ENCODE data around the gene IQCB1. TPM values are rescaled to one million over a fixed set of nuclear protein-coding genes. Genes with fewer than 3 reads are reported as not detected.
A peak's percentile ranks its signal among the peaks of the same experiment; 100 is the strongest.
"Not testable (repeated sequence)": the region's sequence is repeated elsewhere in the genome, so short reads cannot be mapped to it uniquely, and the experiment has no call there.

The IQCB1 gene
- total RNA-seq, 1 donor from 2014 or later, result 6.2 TPM

DNA sequence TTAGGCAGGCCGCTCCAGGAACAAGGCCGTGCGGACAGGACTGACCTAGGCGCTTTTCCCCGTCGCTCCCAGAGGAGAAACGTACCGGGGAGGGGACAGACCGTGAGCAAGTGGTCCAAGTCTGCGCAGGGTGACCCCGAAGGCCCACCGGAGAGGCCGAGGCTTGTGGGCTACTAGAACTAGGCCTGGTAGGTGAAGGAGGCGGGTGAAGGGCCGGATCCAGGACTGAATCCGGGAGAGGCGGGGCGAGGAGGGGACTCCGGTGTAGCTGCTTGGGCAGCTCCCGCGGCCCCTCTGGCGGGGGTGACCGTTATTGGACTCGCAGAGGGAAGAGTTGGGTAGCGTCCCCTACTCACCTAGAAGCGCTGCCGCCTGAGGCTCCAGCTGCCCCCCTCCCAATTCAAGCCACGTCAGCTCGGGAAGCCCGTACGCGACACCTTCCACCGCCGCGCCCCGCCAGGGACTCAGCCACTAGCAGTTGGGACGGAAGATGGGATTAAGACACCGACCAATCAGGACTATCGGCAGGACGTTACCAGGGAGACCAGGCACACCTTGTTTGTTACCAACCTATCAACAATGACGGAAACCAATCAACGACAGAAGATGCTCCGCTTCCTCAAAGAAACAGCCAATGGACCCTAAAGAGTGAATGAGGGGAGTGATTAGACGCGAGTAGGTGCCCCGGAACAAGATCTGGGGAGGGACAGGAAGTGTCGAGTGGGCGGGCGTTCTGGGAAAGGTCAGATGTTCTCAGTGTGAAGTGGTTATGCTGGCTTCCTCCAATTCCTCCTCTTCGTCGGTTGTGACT lies 85.4 kb downstream of the IQCB1 start, which contains the start of gene GOLGB1:
GOLGB1 (minus strand) TSS at position 466 of the 811 bp plus-strand sequence. CDS start 18,770 bp downstream, outside the sequence.
- peak; percentile 99 to 100 for DNase-seq (ENCODE audit: low read depth in 2 of 2)

DNA sequence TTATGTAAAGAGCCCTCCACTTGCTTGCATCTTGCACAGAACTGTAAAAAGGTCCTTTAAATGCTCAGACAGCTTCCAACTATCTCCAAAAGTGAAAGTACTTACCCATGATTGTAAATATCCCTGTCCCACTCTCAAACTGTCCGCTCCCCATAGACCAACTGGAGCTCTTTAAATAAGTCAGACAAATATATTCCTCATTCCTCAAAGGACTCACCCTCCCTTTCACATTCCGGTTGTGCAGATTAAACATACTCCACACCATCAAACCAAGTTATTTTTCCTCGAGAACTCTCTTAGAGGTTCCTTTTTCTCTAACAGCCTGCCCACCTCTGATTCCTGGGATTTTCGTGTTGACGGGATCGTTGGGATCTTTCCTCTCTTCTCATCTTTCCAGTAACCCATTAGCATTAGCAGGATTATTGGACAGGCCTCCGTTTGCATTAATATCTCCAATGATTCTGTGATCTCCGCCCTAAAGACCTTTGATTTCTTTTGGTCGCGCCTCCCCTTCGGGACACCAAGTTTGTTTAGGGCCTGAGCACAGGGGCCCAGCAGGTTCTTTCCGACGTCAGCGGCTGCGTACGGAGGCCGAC lies 86.1 kb downstream of the IQCB1 start:
- DNase-seq (ENCODE audit: low read depth in 2 of 2), result peak; percentile 73 to 79

DNA sequence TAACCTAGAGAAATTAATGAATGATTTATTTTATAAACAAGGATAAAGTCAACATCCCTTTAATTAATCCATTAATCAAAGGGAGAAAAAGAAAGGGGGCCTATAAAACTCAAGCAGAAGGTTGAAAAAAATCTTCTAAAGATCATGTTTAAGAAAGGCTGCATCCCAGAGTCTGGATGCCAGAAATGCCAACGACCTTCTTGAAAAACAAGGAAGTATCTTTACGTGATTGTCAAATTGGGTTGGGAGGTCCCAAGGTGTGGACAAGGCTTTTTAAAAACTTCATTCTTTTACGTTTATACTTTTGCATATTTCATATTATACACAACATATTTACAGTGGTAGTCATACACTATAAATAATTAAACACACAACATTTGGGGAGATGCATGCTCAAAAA lies 86.9 kb downstream of the IQCB1 start:
- DNase-seq (ENCODE audit: low read depth in 2 of 2), result no peak

DNA sequence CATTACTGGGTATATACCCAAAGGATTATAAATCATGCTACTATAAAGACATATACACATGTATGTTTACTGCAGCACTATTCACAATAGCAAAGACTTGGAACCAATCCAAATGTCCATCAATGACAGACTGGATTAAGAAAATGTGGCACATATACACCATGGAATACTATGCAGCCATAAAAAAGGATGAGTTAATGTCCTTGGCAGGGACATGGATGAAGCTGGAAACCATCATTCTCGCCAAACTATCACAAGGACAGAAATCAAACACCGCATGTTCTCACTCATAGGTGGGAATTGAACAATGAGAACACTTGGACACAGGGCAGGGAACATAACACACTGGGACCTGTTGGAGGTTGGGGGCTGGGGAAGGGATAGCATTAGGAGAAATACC lies 91.8 kb downstream of the IQCB1 start:
- DNase-seq (ENCODE audit: low read depth in 2 of 2), result not testable (repeated sequence)

DNA sequence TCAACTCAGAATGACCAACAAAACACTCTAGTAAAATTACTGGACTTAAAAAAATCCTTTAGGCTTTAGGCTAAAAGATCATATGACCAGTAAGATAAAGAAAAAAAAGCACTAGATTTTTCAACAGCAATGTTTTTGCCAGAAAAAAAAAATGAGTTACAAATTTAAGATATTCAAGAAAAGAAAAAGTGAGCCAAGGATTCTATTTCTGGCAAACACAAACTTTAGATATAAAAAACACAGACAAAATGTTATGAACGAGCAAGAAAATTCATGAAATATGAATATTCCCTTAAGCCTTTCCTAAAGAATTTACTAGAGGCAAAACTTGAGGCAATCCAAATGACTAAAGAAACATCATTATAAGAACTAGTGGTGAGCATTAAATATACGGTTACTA lies 94.0 kb downstream of the IQCB1 start:
- no peak for DNase-seq (ENCODE audit: low read depth in 2 of 2)

DNA sequence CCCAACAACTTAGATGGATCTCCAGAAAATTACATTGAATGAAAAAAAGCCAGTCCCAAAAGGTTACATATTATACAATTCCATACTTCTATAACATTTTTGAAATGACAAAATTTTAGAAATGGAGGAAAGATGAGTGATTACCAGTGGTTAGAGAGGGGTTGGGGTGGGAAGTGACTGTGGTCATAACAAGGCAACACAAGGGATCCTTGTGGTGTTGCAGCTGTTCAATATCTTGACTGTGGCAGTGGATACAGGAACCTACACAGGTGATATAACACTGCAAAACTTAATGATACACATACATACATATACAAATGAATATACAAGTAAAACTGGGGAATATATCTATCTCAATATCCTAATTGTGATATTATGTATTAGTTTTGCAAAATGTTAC lies 95.0 kb downstream of the IQCB1 start:
- DNase-seq (ENCODE audit: low read depth in 2 of 2), result no peak

DNA sequence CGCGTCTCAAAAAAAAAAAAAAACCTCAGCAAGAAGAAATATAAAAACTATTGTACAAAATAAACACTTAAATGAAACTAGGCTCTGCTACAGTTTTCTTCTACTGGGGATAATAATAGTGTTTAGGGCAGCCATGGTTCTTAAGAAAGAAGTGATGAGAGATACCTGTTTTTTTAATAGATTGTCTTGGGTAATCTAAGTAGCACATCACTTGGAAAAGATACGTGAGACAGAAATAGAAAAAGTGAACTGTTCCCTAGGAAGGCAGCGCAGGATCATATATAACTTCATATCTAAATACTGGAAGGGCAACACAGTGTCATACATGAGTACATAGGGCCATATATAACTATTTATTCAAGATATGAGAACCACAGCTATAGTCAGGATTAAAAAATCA lies 97.2 kb downstream of the IQCB1 start:
- DNase-seq (ENCODE audit: low read depth in 2 of 2), result no peak

DNA sequence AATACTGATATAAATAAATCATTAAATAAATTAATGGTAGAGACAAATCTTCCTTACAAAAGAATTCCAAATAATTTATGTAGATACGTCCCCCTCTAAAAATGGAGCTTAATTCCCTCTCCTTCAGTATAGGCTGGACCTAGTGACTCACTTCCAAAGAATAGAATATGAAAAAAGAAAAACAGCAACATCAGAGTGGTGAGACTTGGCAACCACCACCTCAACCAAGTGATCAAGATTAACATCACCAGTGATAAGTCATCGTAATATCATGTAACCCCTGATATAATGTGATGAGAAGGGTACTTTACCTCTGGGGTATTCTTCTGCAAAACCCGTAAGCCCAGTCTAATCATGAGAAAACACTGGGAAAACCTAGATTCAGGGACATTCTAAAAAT lies 98.7 kb downstream of the IQCB1 start:
- peak in 1 of 2 donors; percentile 21 for DNase-seq (ENCODE audit: low read depth in 2 of 2)

DNA sequence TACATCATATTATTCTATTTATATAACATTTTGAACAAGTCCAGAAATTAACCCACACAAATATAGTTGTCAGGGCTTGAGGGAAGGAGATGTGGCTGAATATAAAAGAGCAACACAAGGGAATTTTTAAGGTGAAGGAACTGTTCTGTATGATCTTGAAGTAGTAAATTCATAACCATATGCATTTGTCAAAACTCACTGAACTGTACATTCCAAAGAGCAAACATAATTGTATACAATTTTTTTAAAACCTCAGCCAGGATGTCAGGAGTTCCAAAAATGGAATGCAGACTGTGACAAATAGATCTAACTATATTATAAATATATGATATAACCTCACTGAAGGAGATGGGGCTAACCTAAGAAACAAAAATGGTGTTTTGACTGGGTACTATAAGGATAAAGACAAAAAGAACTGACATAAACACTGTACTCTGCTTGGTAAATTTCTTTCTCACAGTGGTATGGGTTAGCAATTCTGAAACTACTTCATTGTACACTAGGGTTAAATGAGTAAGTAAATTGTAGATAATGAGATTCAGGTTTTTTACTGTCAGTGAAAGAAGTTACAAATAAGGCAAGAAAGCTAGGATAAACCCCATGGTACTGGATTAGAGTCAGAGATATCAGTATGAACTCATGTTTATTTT lies 99.7 kb downstream of the IQCB1 start:
- DNase-seq (ENCODE audit: low read depth in 2 of 2), result peak in 1 of 2 donors; percentile 24

DNA sequence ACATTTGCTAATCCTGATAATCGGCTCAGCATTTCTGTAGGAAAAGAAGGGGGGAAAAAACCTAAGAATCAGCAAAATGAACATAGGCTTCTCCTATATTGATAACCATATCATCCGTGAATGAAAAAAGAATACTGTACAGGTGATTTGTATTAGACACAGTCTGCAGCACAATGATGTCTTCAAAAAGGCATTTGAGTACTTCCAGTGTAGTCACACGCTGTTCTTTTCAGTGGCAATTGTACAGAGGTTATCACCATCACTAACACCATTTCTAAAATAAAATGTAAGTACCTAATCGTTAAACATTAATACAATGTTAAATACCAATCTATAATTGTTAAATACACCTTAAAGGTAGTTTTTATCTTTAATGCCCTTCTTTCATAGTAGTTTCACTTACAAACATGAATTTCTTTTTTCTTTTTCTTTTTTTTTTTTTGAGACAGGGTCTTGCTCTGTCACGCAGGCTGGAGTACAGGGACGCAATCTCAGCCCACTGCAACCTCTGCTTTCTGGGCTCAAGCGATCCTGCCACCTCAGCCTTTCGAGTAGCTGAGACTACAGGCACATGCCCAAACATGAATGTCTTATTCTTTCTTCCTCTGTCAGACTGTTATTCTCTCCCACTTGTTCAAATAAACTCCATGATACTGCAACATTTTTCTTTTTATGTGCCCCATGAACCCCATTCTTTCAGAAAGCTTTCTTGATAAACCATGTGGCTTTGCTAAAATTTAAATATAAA lies 103.7 kb downstream of the IQCB1 start:
- no peak for DNase-seq (ENCODE audit: low read depth in 2 of 2)

DNA sequence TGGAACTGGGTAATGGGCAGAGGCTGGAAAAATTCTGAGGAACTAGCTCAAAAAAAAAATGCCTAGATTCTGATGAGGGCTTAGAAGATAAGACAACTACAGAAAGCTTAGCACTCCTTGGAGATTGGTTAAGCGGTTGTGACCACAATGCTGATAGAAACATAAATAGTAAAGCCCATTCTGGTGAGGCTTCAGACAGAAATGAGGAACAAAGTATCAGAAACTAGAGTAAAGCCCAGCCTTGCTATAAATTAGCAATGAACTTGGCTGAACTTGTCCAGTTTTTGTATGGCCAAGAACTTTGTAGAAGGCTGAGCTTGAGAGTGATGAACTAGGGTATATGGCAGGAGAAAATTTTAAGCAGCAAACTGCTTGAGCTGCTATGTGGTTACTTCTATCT lies 110.7 kb downstream of the IQCB1 start:
- no peak for DNase-seq (ENCODE audit: low read depth in 2 of 2)

DNA sequence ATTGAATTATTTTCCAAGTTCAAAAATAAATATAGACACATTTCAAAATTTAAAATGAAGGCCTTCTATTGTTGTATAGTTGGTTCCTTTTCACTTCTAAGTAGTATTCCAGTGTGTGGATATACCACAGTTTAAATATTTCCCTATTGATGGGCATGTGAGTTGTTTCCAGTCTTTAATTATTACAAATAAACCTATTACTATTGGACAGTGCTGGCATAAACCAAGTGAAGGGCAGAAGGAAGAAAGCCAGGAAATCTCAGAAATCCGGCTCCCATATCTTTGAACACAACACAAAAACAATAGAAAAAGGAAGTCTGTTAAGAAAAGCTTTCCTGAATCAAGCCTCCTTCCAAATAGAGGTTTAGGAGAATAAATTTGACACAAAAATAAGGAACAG lies 111.4 kb downstream of the IQCB1 start:
- peak in 1 of 2 donors; percentile 37 for DNase-seq (ENCODE audit: low read depth in 2 of 2)

DNA sequence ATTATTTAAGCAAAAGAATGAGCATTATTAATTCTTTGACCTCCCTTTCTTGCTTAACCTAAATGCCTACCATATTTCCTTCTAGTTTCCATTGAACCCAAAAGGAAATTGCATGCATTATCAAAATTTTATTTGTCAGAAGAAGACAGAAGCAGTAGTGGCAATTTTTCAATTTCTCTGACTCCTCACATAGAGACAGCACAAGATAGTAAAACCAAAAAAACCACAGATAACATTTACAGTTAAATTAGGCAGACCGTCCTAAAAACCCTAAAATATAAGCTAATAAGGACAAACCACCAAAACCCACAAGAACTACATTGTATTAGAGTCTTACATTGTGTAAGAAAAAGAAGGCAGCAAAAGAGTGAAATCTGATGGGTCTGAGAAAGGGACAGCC lies 112.4 kb downstream of the IQCB1 start:
- no peak for DNase-seq (ENCODE audit: low read depth in 2 of 2)

DNA sequence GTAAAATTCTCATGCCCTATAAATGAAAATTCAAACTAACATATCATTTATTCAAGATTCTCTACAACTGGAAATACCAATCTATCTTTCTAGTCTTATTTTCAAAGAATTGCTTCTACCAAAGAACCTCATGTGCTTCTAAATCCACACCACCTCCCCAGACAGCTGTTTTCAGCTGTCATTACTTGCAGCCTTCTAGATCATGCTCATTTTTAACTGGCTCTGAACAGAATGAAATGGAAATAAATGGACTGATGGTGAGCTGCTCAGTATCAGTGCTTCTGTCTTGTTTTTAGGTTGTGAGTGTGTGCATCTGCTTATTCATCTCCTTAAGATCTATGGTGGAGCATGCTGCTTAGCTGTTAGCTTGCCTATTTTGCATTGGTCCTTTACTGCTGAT lies 114.7 kb downstream of the IQCB1 start:
- DNase-seq (ENCODE audit: low read depth in 2 of 2), result no peak

Other genes starting within 250 kb of the IQCB1 start
- gene FBXO40, start 241.7 kb downstream of the IQCB1 start, total RNA-seq, result under 0.01 TPM in 1 of 2 replicates, not detected in the other
- gene HCLS1, start 174.2 kb downstream of the IQCB1 start, total RNA-seq, result 9.7 and 24.0 TPM in 2 replicates
- gene GOLGB1, start 85.3 kb downstream of the IQCB1 start, total RNA-seq, result 29.9 and 35.3 TPM in 2 replicates
- gene EAF2, start 149 bp upstream of the IQCB1 start, total RNA-seq, result 0.40 and 0.44 TPM in 2 replicates
- under 0.01 and 0.20 TPM in 2 replicates for gene SLC15A2, start 59.3 kb upstream of the IQCB1 start, total RNA-seq
- not detected in 2 replicates for gene ILDR1, start 187.2 kb upstream of the IQCB1 start, total RNA-seq
- gene CD86, start 220.3 kb upstream of the IQCB1 start, total RNA-seq, result not detected in 2 replicates

Data from lung microvascular endothelial cell (primary cell).